ENCODE measurements around the gene CEP68. TPM values are rescaled to one million over a fixed set of nuclear protein-coding genes. Genes with fewer than 3 reads are reported as not detected.

The CEP68 gene
- total RNA-seq, 2 donors from 2014 or later: 12.6 to 15.4 TPM

DNA sequence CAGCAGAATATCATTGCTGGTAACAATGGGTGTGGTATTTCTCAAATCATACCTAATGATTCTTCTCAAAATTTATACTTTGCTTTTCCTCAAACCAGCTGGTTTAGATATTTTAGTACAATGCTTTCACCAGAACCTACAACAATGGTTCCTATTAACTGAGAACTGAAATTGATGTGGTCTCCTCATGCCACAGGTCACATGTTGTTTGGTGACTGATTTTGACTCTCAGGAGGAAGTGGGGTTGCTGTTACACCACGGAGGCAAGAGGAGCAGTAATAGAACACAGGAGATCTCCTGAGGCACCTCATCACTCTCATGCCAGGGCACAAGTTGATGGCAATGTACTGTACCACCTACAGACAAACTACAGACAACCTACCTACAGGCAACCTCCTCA lies 3.0 kb upstream of the CEP68 start:
- no peak for DNase-seq
- intact Hi-C loops (cut with DNase I): no loop called here
- no peak for ATAC-seq

DNA sequence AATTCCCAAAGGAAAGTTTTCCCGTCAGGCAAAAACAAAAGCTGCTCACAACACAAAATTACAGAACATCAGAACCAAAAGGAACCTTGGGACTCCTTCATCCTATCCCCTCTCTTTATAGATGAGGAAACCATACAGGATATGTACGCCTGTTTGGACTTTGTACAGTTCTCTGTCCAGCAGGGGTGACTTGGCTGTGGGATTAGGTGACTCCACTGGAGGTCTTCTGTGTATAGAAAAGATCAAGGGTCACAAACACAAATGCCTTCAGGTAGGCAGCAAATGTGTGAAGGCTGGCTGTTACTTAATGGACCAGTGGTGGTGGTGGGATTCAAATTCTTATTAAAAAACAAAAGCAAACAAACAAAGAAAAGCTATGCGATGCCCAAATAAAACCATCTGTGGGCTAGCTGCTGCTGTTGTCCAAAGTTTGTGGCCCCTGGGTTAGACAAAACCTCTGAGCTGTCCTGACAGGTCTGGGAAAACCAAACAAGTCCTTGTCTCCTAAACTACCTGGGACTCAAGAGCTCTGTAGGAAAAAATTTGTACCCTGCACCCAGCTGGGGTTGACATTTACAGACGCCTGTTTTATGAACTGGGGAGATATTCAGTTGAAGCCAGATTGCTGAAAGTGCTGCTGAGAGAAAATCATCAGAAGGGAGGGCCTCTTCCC lies 1.3 kb upstream of the CEP68 start:
- ATAC-seq: no peak

DNA sequence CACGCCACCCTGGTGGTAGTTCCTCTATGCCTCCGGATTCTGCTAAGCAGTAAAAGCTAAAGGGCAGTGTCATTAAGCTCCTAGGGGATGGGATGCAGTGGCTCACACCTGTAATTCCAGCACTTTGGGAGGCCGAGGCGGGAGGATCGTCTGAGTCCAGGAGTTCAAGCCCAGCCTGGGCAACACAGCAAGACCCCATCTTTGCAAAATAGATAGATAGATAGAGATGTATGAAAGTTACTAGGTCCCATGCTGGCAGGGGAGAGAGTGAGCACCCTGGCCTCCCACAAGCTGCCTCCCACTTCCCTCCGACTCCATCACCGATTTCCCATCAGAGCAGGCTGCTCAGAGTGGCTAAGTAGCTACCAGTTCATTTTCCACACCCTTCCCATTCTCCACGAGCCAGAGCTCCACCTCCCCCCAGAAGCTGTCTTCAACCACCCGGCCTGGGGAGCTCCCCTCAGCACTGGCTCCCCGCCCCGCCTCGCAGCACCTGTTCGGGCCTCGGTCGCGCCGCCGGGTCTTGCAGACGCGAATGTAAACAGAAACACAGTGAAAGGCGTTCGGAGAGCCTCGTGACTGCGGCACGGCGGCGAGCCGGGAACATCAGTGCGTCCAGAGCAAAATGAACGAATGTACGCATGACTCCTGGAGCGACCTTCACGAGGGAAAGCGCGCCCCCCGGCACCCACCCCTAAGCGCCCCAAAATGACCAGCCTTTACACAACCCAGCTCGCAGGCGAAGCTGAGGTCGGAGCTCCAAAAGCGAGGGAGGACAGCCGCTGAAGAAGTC lies 598 bp upstream of the CEP68 start:
- intact Hi-C loops (cut with DNase I): no loop called here
- ATAC-seq (peak; percentile 3 to 27), DNase-seq (peak; percentile 51)

More for the DNA sequence above, 1.3 kb upstream of the CEP68 start:
- no peak for DNase-seq
- intact Hi-C loops (cut with DNase I): no loop called here

DNA sequence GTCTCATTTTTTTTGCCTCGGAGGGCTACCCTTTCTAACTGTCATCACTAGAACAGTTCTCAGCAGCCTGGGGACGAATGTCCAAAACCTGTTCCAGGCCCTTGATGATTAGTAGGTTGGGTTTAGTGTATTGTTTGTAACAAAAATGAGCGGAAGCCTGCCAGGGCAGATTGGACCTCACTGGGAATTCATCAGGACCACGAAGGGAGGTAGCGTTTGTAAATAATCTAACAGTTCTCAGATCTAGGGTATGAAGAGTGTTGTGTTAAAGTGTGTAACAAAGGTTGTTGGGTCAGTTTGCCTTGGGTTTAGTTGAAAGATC lies 799 bp downstream of the CEP68 start:
- ATAC-seq (no peak), DNase-seq (no peak)
- intact Hi-C loops (cut with DNase I): no loop called here

DNA sequence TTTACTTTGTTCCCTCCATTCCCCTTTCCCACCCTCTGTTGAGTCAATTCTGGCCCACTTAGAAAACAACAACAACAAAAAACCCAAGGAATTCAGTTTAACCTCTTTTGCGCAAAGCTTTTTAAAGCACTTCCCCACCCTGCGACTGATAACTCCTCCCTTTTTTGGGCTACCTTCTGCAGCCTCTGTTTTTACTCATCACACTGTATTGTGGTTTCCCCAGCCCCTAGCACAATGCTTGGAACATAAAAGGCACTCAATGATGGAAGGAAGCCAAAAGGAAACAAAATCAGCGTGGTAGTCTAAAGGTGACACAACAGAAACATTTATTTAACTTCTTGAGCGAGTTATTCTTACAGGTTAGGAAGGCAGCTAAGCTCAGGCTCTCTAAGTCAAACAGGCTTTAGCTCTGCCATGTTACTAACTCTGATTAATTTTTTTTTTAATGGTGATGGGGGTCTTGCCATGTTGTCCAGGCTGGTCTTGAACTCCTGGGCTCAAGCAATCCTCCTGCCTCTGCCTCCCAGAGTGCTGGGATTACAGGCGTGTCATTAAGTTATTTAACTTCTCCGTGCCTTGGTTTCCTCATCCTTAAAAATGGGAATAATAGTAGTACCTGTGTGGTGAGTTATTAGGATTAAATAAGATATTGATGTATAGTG lies 1.3 kb downstream of the CEP68 start:
- intact Hi-C loops (cut with DNase I): no loop called here
- DNase-seq (no peak), ATAC-seq (no peak)

DNA sequence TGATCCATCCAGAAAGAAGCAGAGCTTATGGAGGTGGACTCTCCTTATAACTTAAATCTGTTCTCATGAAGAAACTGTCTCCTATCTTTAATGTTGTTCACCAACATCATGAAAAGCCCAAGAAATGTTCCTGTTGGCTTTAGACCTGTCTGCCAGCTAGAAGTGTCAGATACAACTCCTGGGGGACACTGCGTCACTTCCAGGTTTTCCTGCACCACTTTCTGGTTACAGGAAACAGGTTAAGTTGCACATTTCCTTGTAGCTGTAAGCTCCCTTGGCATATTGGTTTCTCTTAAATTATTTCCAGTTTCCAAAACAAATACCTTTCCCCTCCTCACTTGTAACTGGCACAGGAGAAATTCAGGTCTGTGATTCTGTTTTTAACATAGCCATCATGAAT lies 2.9 kb downstream of the CEP68 start:
- ATAC-seq (no peak), DNase-seq (peak; percentile 58)
- intact Hi-C loops (cut with DNase I): no loop called here

DNA sequence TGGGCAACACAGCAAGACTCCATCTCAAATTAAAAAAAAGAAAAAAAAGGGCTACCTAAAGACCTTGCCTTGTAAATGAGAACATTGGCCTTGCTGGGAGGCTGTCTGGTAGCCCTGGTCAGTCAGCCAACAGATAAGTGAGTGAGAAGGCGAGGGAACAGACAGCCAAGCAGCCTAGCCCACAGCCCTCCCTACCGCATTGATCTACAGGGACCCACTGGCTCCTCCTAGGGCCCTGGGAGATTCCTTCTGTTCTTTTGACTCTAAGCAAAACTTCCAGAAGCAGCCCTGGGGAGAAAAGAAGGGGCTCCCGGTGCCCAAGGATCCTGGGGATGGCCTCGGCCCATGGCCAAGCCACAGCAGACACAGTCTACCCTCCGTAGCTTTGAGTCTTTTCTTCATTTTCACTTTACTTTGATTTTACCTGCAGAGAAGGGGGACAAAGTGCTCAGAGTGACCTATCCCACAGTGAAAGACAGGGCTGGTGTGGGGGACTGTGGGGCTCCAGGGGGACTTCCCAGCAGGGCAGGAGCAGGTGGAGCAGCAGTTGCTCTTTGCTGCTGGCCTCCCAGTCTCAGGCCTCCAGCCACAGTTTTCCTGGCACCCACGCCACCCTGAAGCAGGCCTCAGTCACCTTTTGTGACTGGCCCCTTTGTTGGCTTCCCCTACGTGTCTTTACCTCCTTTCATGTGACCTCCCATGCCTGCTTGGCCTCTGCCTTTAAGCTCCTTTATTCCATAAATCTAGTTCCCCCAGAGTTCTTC lies 5.1 kb downstream of the CEP68 start:
- intact Hi-C loops (cut with DNase I): loop anchor here in 1 of 2 donors (5.0 kb wide), 2 partner anchors 111 to 126 kb away; no protein-coding TSS in a partner anchor
- ATAC-seq (no peak), DNase-seq (no peak)

DNA sequence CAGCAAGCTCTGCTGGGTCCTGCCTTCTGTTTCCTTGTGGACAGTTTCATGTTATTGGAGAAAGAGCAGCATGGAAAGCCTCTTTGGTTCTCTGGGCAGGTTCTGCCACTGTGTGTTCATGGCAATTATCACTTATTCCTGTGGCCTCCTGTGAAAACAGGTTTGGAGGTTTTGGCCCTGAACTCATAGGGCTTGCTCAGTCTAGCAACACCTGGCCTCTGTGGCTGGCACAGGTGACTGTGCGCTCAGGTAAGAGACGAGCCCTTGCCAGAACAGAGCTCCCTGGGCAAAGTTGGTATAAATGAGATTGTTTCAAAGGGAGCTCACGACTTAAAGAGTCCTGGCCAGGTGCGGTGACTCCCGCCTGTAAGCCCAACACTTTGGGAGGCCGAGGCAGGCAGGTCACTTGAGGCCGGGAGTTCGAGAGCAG lies 5.7 kb downstream of the CEP68 start:
- no peak for DNase-seq
- intact Hi-C loops (cut with DNase I): loop anchor here in 1 of 2 donors (5.0 kb wide), 2 partner anchors 110 to 125 kb away; no protein-coding TSS in a partner anchor
- ATAC-seq: no peak

DNA sequence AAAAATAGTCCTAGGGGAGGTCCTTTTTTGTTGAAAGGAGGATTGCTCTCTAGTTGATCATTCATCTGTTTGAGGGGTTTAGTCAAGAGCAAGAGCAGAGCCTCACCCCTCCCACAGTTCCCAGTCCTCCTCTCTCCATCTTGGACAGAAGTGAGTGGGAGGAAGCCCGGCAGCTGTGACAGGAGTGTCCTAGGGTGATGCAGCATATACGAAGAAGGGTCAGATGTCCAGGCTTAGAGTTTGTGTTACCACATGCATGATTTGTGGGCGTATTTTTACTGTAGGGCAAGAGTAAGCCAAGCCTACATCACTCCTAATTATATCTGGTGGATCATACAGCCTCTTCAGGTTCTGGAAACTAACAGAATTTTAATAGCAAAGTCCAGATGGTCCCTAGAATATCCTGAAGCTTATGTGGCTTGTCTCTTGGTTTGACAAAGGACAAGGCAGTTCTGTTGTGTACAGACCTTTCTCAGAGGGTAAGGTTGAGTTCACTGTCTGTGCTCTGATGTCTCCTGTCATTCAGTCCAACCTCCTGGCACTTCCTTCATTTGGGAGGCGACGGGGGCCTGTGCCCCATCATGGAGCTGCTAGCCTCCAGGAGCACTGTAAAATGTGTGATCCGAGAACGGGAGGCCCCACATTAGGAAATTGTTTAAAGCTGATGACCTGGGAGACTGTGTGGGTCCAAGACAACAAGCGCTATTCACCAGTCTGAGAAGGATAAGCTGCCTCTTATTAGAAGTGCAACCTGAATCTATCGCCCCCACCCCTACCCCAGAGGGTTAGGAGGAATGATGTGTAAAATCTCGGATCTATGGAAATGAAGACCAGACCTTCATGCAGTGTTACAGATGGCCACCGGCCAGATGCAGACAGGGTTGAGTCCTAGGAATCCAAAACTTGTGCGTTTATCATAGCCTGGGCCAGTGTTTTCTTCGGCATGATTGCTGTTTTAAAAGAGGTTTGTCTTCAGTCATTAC lies 6.9 kb downstream of the CEP68 start:
- ATAC-seq (no peak), DNase-seq (no peak)
- intact Hi-C loops (cut with DNase I): loop anchor here in 1 of 2 donors (5.0 kb wide), 2 partner anchors 109 to 124 kb away; no protein-coding TSS in a partner anchor

DNA sequence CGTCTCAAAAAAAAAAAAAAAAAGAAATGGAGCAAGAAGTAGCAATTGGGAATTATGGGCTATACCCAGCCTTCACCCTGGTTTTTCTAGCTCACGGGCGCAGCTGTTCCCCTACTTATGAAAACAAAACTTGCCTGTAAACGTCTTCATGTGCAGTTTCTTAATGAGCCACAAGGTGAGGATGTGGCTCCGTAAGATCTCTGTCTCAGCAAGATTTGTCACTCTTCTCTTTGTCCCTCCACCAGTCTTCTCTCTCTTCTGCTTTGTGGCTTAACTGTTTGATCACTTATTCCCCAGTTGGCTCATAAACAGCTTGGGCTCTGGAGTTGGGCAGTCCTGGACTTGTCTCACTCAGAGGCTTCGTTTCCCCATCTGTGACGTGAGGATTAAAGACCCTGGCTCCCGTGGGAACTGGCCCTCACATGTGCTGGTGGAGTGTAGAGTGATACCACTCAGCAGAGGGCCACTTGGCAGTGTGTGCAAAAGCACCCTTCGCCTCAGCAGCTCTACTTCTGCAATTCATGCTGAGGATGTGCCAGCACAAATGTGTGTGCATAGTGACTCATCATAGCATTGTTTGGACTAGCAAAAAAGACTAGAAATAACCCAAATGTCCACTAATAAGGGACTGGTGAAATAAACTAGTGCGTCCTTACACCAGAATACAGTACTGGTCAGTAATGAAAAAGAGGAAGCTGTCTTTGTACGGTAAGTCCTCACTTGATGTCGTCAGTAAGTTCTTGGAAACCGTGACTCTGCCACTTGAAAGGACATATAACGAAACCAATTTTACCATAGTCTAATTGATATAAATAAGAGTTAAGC lies 8.7 kb downstream of the CEP68 start:
- DNase-seq: peak; percentile 80
- ATAC-seq: peak; percentile 85 to 88
- intact Hi-C loops (cut with DNase I): loop anchor here (5.0 kb wide), 3 partner anchors 62 to 122 kb away; no protein-coding TSS in a partner anchor

DNA sequence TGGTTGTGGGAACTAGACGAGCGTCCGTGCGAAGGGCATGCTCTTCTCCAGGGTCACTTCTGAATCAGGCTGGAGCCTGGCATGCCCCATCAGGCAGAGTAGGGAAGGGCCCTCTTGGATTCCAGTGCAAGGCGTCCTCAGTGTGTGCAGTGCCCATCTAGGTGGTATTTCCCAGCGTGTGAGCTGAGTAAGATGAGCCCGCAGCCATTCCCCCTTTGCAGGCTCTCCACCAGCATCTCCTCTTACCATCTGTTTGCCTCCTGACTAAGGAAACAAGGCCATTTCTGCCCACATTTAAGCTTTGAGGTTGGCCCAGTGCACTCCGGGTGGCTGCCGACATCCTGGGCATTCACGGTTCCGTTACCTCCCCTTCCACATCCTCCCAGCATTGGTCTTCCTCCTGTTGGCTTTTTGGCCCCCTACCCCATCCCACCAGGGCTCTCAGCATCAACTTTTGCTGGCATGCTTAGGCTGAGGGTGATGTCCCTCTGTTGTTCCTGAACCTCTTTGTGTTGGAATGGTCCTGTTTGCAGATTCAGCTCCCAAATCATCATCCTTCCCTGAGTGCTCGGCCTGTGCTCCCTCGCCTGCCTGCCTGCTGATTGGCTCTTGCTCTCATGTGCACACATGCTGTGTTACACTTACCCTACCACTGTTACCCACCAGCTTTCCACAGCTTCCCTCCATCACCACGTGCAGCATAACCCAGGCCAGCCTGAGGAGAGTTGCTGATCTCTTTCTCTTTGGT lies 11.8 kb downstream of the CEP68 start:
- DNase-seq (no peak), ATAC-seq (no peak)
- intact Hi-C loops (cut with DNase I): loop anchor here in 1 of 2 donors (5.0 kb wide), 2 partner anchors 59 to 119 kb away; no protein-coding TSS in a partner anchor

DNA sequence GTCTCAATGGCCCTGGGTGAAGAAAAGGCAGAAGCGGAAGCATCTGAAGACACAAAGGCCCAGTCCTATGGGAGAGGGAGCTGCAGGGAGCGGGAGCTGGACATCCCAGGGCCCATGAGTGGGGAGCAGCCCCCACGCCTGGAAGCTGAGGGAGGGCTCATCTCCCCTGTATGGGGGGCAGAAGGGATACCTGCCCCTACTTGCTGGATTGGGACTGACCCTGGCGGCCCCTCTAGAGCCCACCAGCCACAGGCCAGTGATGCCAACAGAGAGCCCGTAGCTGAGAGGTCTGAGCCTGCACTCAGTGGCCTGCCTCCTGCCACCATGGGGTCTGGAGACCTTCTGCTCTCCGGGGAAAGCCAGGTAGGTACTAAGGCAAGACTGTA lies 13.2 kb downstream of the CEP68 start:
- no peak for DNase-seq
- ATAC-seq: no peak
- intact Hi-C loops (cut with DNase I): loop anchor here in 1 of 2 donors (5.0 kb wide), 2 partner anchors 58 to 118 kb away; no protein-coding TSS in a partner anchor

DNA sequence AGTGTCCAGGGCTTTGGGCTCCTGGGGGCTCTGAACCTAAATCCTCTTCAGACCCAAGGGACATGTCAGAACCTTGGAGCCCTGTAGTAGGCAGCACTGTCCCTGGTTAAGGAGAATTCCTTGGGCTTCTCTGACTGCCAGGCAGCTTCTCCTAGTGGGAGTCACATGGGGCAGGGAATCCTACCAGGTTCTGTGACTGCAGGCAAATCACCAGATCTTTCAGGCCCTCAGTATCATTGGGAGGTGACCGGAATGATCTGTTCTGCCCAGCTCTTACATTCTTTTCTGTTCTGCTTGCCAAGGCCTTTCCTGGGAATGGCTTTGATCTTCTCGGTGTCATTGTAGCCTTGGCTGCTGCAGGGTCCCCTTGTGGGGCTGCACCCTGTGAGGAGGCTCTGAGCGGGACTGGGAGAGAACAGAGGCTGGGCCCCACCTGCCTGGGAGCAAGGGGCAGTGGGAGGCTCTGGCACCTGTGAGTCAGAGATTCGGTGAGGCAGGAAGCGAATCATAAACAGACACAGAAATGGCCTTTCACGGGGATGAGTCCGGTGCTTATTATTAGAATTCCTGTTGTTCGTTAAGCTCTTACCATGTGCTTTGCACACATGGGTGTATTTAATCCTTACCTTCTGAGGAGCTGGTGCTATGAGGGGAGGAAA lies 14.1 kb downstream of the CEP68 start:
- peak; percentile 23 to 31 for ATAC-seq
- intact Hi-C loops (cut with DNase I): no loop called here
- DNase-seq: no peak

DNA sequence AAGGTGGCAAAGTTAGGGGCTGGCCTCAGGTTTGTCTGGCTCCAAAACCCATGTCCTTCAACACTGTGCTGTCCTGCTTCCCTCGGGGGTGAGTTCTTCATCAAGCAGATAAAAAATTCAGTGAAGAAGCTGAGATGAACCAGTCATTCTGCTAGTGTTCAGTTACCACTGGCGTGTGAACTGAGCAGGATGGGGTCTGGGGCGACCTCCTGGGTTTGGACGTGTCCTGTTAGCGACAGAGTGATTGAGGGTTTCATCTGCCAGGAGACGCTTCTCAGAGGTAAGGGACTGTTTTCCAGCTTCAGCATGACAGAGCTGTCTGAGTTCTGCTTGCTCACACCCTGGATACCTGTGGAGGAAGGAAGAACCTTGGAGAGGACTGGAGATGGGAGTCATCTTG lies 14.6 kb downstream of the CEP68 start:
- intact Hi-C loops (cut with DNase I): no loop called here
- no peak for ATAC-seq
- no peak for DNase-seq

DNA sequence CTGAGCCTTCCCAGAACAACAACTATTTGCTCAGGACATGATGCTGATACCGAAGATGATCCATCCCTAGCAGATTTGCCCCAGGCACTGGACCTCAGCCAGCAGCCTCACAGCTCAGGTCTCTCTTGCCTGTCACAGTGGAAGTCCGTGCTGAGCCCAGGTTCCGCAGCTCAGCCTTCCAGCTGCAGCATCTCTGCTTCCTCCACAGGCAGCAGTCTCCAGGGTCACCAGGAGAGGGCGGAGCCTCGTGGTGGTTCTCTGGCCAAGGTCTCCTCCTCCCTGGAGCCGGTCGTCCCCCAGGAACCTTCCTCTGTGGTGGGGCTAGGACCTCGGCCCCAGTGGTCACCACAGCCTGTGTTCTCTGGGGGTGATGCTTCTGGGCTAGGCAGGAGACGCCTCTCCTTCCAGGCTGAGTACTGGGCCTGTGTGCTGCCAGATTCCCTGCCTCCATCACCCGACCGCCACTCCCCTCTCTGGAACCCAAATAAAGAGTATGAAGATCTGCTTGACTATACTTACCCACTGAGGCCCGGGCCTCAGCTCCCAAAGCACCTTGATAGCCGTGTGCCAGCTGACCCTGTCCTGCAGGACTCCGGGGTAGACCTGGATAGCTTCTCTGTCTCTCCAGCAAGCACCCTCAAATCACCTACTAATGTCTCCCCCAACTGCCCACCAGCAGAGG lies 15.4 kb downstream of the CEP68 start:
- ATAC-seq (peak in 1 of 2 donors; percentile 3), DNase-seq (peak; percentile 40)
- intact Hi-C loops (cut with DNase I): no loop called here
